MM.1S (cell line): ENCODE results near the gene TM9SF4.

Experiments
- DNase-seq: peaks from one replicate; pipeline ENCODE4 v3.0.0-alpha.2; 2015
- H2AFZ ChIP-seq: fragments of 300-600 bp; sonication (generic); 2 replicates; pipeline ENCODE4 v1.6.0; 2016; ENCODE audit warnings: antibody characterized with exemption, low read length
- H3F3A ChIP-seq: fragments of 300-600 bp; sonication (generic); 2 replicates; pipeline ENCODE4 v1.6.1; 2016; ENCODE audit warnings: mild to moderate bottlenecking, antibody characterized with exemption, low read length, moderate library complexity, mixed read lengths; ENCODE audit not compliant: insufficient read depth
- H3K27ac ChIP-seq: fragments of 300-600 bp; sonication (generic); 2 replicates; pipeline ENCODE4 v1.5.1; 2016; ENCODE audit warnings: mild to moderate bottlenecking, low read length
- H3K27me3 ChIP-seq: fragments of 300-600 bp; sonication (generic); replicated peaks from 2 replicates; pipeline ENCODE4 v1.6.0; 2016; ENCODE audit warnings: low read length; ENCODE audit not compliant: insufficient read depth
- H3K36me3 ChIP-seq: fragments of 300-600 bp; sonication (generic); replicated peaks from 2 replicates; pipeline ENCODE4 v1.6.1; 2016; ENCODE audit warnings: mild to moderate bottlenecking, low read length, mixed read lengths; ENCODE audit not compliant: insufficient read depth
- H3K4me1 ChIP-seq: fragments of 300-600 bp; sonication (generic); 2 replicates; pipeline ENCODE4 v1.6.1; 2016; ENCODE audit warnings: low read length, mixed read lengths
- H3K4me2 ChIP-seq: fragments of 300-600 bp; sonication (generic); 2 replicates; pipeline ENCODE4 v1.6.0; 2016; ENCODE audit warnings: low read depth, low read length
- H3K4me3 ChIP-seq: fragments of 300-600 bp; sonication (generic); 2 replicates; pipeline ENCODE4 v1.5.1; 2016; ENCODE audit warnings: low read length, mixed read lengths
- H3K79me2 ChIP-seq: fragments of 300-600 bp; sonication (generic); 2 replicates; pipeline ENCODE4 v1.6.1; 2016; ENCODE audit warnings: mixed run types, low read length, mixed read lengths
- H3K9ac ChIP-seq: fragments of 300-600 bp; sonication (generic); 2 replicates; pipeline ENCODE4 v1.6.1; 2016; ENCODE audit warnings: low read length, mixed read lengths
- H3K9me2 ChIP-seq: fragments of 300-600 bp; sonication (generic); replicated peaks from 2 replicates; pipeline ENCODE4 v1.6.1; 2016; ENCODE audit warnings: mild to moderate bottlenecking, low read length, mixed read lengths; ENCODE audit not compliant: insufficient read depth
- H3K9me3 ChIP-seq: fragments of 300-600 bp; sonication (generic); replicated peaks from 2 replicates; pipeline ENCODE4 v1.6.1; 2016; ENCODE audit warnings: mild to moderate bottlenecking, low read length, mixed read lengths; ENCODE audit not compliant: insufficient read depth
- H4K20me1 ChIP-seq: fragments of 300-600 bp; sonication (generic); 2 replicates; pipeline ENCODE4 v1.6.1; 2016; ENCODE audit warnings: mild to moderate bottlenecking, low read length, moderate library complexity, mixed read lengths; ENCODE audit not compliant: insufficient read depth
- EZH2 ChIP-seq: fragments of 300-600 bp; sonication (generic); optimal IDR thresholded peaks from 2 replicates; pipeline ENCODE3; 2017; ENCODE audit warnings: low read depth, mild to moderate bottlenecking, antibody characterized with exemption, low read length, mixed read lengths
- EZH2phosphoT487 ChIP-seq: fragments of 300-600 bp; sonication (generic); IDR thresholded peaks from 2 replicates; pipeline ENCODE4 v1.6.1; 2018; ENCODE audit warnings: antibody characterized with exemption, low read length
- TF ChIP-seq, protein P1 (sequence below): fragments of 300-600 bp; sonication (generic); IDR thresholded peaks from 2 replicates; pipeline ENCODE4 v1.5.1; 2016; ENCODE audit warnings: antibody characterized with exemption, low read length, mixed read lengths

TM9SF4 gene

DNA sequence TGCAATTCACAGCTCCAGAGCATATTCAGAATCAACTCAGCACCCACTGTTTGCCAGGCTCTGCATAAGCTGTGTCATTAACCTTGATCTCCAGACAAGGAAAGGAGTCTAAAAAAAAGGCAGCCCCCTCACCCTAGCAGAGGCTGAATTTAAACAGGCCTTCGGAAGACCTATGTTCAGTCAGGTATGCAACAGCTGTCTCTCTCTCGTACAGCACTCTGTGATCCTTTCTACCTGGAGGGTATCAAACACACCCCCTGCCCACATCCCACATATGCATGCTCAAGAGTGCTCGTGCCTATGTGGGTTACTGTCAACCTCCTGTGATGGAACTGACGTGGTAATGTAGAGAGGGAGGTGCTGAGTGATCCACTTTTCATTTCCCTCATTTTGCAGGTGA lies 89.5 kb downstream of the TM9SF4 start:
- no peak overlapping the region for H2AFZ ChIP-seq
- H3K27me3 ChIP-seq = no peaks in the 10 kb centered on the region
- H3K27ac ChIP-seq = no peak overlapping the region
- no peaks in the 10 kb centered on the region for H3K9me2 ChIP-seq
- H3F3A ChIP-seq = no peaks in the 10 kb centered on the region
- H4K20me1 ChIP-seq = peaks cover under 1% of the 10 kb centered on the region; the same call in 1 of the 2 replicates
- no peak overlapping the region for H3K4me3 ChIP-seq
- peaks cover 9% of the 10 kb centered on the region for H3K36me3 ChIP-seq
- no peak for DNase-seq
- H3K4me1 ChIP-seq = no peaks in the 10 kb centered on the region
- no peak for TF ChIP-seq EZH2phosphoT487
- TF ChIP-seq EZH2 = no peak
- TF ChIP-seq, protein P1, sequence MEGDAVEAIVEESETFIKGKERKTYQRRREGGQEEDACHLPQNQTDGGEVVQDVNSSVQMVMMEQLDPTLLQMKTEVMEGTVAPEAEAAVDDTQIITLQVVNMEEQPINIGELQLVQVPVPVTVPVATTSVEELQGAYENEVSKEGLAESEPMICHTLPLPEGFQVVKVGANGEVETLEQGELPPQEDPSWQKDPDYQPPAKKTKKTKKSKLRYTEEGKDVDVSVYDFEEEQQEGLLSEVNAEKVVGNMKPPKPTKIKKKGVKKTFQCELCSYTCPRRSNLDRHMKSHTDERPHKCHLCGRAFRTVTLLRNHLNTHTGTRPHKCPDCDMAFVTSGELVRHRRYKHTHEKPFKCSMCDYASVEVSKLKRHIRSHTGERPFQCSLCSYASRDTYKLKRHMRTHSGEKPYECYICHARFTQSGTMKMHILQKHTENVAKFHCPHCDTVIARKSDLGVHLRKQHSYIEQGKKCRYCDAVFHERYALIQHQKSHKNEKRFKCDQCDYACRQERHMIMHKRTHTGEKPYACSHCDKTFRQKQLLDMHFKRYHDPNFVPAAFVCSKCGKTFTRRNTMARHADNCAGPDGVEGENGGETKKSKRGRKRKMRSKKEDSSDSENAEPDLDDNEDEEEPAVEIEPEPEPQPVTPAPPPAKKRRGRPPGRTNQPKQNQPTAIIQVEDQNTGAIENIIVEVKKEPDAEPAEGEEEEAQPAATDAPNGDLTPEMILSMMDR = no peak
- no peaks in the 10 kb centered on the region for H3K9me3 ChIP-seq
- H3K4me2 ChIP-seq = no peak overlapping the region
- no peak overlapping the region for H3K9ac ChIP-seq
- H3K79me2 ChIP-seq = peaks cover 64% of the 10 kb centered on the region

DNA sequence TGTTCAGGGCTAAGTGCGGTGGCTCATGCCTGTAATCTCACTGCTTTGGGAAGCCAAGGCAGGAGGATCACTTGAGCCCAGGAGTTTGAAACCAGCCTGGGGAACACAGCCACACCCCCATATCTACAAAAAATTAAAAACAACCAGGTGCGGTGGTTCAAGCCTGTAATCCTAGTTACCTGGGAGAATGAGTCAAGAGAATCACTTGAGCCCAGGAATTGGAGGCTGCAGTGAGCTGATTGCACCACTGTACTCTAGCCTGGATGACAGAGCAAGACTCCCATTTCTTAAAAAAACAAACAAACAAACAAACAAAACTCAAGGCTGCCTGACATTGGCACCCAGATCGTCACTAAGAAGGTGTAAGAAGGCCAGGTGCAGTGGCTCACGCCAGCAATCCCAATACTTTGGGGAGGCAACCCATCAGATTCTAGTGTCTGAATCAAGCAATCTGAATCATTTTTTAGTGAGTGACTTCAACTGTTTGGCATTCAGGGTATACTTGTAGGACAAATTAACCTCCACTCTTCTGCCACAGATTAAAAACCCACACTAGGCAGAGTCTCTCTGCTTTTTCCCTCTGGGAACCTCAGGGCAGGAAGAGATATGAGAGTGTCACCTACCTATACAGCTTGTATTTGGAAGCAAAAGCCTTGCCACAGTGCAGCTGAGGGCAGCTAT lies 91.9 kb downstream of the TM9SF4 start:
- no peak overlapping the region for H3K4me3 ChIP-seq
- H3F3A ChIP-seq = no peaks in the 10 kb centered on the region
- no peak for DNase-seq
- peaks cover 84% of the 10 kb centered on the region for H3K79me2 ChIP-seq
- no peaks in the 10 kb centered on the region for H3K9me2 ChIP-seq
- peaks cover 8% of the 10 kb centered on the region; the same call in 1 of the 2 replicates for H4K20me1 ChIP-seq
- H3K27me3 ChIP-seq = no peaks in the 10 kb centered on the region
- H3K4me1 ChIP-seq = peaks cover 19% of the 10 kb centered on the region
- H3K4me2 ChIP-seq = no peak overlapping the region
- no peak overlapping the region for H2AFZ ChIP-seq
- no peaks in the 10 kb centered on the region for H3K9me3 ChIP-seq
- H3K9ac ChIP-seq = no peak overlapping the region
- H3K27ac ChIP-seq = no peak overlapping the region
- TF ChIP-seq EZH2 = no peak
- TF ChIP-seq, protein P1 = no peak
- TF ChIP-seq EZH2phosphoT487 = no peak
- peaks cover 9% of the 10 kb centered on the region for H3K36me3 ChIP-seq

DNA sequence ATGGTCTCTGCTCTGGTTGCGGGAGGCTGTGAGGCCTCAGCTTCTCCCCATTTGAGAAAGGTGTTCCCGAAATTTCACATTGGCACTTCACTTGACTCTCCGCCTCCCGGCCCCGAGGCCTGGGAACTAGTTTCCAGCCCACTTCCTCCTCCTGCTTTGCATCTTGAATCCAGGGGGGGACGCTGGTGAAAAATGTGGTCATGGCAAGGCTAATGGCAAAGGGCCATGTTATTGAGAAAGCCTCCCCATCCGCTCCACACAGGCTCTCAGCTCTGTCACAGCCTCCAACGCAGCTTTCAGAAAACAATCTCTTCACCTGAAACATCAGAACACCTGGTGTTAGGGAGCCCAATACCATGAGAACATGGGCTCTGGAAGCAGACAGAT lies 92.5 kb downstream of the TM9SF4 start:
- peaks cover 8% of the 10 kb centered on the region; the same call in 1 of the 2 replicates for H4K20me1 ChIP-seq

More for the DNA sequence above, 92.5 kb downstream of the TM9SF4 start:
- Histone ChIP-seq H3K4me3 (no peak overlapping the region), H3K9ac (no peak overlapping the region), H3K36me3 (peaks cover 9% of the 10 kb centered on the region), H3K27me3 (no peaks in the 10 kb centered on the region), H3K4me2 (no peak overlapping the region), H3K4me1 (peaks cover 22% of the 10 kb centered on the region), H3K9me3 (no peaks in the 10 kb centered on the region), H3K27ac (no peak overlapping the region), H3K9me2 (no peaks in the 10 kb centered on the region), H3K79me2 (peaks cover 89% of the 10 kb centered on the region), H3F3A (no peaks in the 10 kb centered on the region), H2AFZ (no peak overlapping the region)
- TF ChIP-seq, protein P1 = no peak
- TF ChIP-seq EZH2 = no peak
- no peak for TF ChIP-seq EZH2phosphoT487
- no peak for DNase-seq
